Measurements from ENCODE around the gene SKOR1. TPM values are rescaled to one million over a fixed set of nuclear protein-coding genes. Genes with fewer than 3 reads are reported as not detected.

SKOR1 gene
- total and polyA plus RNA-seq, 2 of the 4 experiments (the other 2 are of a cell fraction), result 0.03 TPM; not detected in 1

GRCh38 chr15:67794832-67795574 is 30.3 kb upstream of the SKOR1 start:
- TF ChIP-seq RAD21 (IDR thresholded peaks at IDR 0.05; ENCODE audit: low read length) (no peak), USF2 (IDR thresholded peaks at IDR 0.05; ENCODE audit: low read depth, low read length) (no peak), MAZ (IDR thresholded peaks at IDR 0.05; ENCODE audit: borderline replicate concordance, low read depth, low read length) (no peak), RCOR1 (IDR thresholded peaks at IDR 0.05; ENCODE audit: insufficient replicate concordance, low read length) (no peak), MXI1 (IDR thresholded peaks at IDR 0.05; ENCODE audit: borderline replicate concordance, low read depth, low read length) (no peak), CHD1 (IDR thresholded peaks at IDR 0.05; ENCODE audit: low read depth, low read length) (no peak), BHLHE40 (IDR thresholded peaks at IDR 0.05; ENCODE audit: low read depth, low read length) (no peak), NFE2L2 (IDR thresholded peaks at IDR 0.05; ENCODE audit: low read depth, low read length) (no peak), FOS (IDR thresholded peaks at IDR 0.05; ENCODE audit: low read depth, low read length) (no peak), POLR2A (IDR thresholded peaks at IDR 0.05; ENCODE audit: low read depth, low read length) (no peak), CTCF (conservative IDR thresholded peaks at IDR 0.05; ENCODE audit: low read depth, low read length) (no peak), SMC3 (IDR thresholded peaks at IDR 0.05; ENCODE audit: low read depth, low read length) (no peak), CEBPB (IDR thresholded peaks at IDR 0.05; ENCODE audit: low read depth, low read length) (no peak), RFX5 (IDR thresholded peaks at IDR 0.05; ENCODE audit: low read depth, low read length) (no peak), MAFK (IDR thresholded peaks at IDR 0.05; ENCODE audit: low read depth, low read length) (no peak), ELK1 (IDR thresholded peaks at IDR 0.05; ENCODE audit: borderline replicate concordance, low read depth, low read length) (no peak)
- no peak overlapping the region for H3K18ac ChIP-seq (ENCODE audit: low read depth, low read length)
- in situ Hi-C loops (cut with MboI; ENCODE audit: low sequenced_read_pairs), result no loop called here
- H2BK20ac ChIP-seq (ENCODE audit: low read depth, low read length), result no peak overlapping the region
- no peak overlapping the region for H3K4ac ChIP-seq (ENCODE audit: low read depth, low read length)
- no peak overlapping the region for H3K9ac ChIP-seq (ENCODE audit: low read depth, low read length)
- H3K23ac ChIP-seq (ENCODE audit: low read depth, low read length), result no peak overlapping the region
- no peak overlapping the region for H4K5ac ChIP-seq (ENCODE audit: low read depth, low read length)
- no peaks in the 10 kb centered on the region for H3K9me1 ChIP-seq (ENCODE audit: insufficient read depth, low read length)
- H4K91ac ChIP-seq (ENCODE audit: insufficient read depth, low read depth, low read length), result no peak overlapping the region
- intact Hi-C loops (cut with micrococcal nuclease), result no loop called here
- H3K4me1 ChIP-seq (ENCODE audit: control insufficient read depth, insufficient read depth, low read length), result no peaks in the 10 kb centered on the region
- dilution Hi-C loops (cut with HindIII; ENCODE audit: low sequenced_read_pairs, unreplicated experiment), result no loop called here
- WGBS, 2 experiments (ENCODE audit: extremely low coverage in 2 of 2, insufficient read length in 1 of 2), result no CpG with 5 or more reads among the region's 4 CpGs
- no peaks in the 10 kb centered on the region for H4K20me1 ChIP-seq (ENCODE audit: insufficient read depth, low read length)
- ATAC-seq (ENCODE audit: low read depth) (no peak), DNase-seq (no peak)
- H3K4me3 ChIP-seq (ENCODE audit: insufficient read depth, low read depth, low read length), result no peak overlapping the region
- H2AK9ac ChIP-seq (replicated peaks; ENCODE audit: low read depth, low read length, poor library complexity), result no peak overlapping the region
- no peak overlapping the region for H3K27ac ChIP-seq (ENCODE audit: insufficient read depth, low read length)
- no peaks in the 10 kb centered on the region for H3K27me3 ChIP-seq (ENCODE audit: control insufficient read depth, insufficient read depth, low read length)
- no peaks in the 10 kb centered on the region for H3K79me1 ChIP-seq (ENCODE audit: low read depth in 1 of 2, low read length in 2 of 2)
- no peak overlapping the region for H3K56ac ChIP-seq (ENCODE audit: extremely low read depth, insufficient read depth, low read length)
- H2AFZ ChIP-seq (replicated peaks; ENCODE audit: low read length, poor library complexity), result no peak overlapping the region
- no peak overlapping the region for H4K8ac ChIP-seq (ENCODE audit: low read depth in 2 of 2, low read length in 2 of 2)
- CTCF ChIA-PET, result no interaction called here
- H3K9me3 ChIP-seq (ENCODE audit: control insufficient read depth, insufficient read depth, low read length), result peaks cover 5% of the 10 kb centered on the region
- POLR2A ChIA-PET (ENCODE audit: unreplicated experiment), result no interaction called here
- no peak overlapping the region for H2BK120ac ChIP-seq (ENCODE audit: low read depth, low read length)
- no peaks in the 10 kb centered on the region; the same call in 1 of the 2 replicates for H3K36me3 ChIP-seq (ENCODE audit: control insufficient read depth, insufficient read depth, low read length)
- no peak overlapping the region for H3K4me2 ChIP-seq (ENCODE audit: low read depth, low read length)
- no peak overlapping the region for H2BK5ac ChIP-seq (ENCODE audit: low read depth, low read length, poor library complexity, severe bottlenecking)
- no peak overlapping the region for H2AK5ac ChIP-seq (ENCODE audit: low read depth, low read length)
- no peak overlapping the region for H2BK15ac ChIP-seq (ENCODE audit: low read depth, low read length)
- H3K14ac ChIP-seq (replicated peaks; ENCODE audit: low read depth, low read length), result no peak overlapping the region
- BruUV-seq (replicated peaks), result no TSS peak
